Measurements from ENCODE around the gene RAB44.

DNA sequence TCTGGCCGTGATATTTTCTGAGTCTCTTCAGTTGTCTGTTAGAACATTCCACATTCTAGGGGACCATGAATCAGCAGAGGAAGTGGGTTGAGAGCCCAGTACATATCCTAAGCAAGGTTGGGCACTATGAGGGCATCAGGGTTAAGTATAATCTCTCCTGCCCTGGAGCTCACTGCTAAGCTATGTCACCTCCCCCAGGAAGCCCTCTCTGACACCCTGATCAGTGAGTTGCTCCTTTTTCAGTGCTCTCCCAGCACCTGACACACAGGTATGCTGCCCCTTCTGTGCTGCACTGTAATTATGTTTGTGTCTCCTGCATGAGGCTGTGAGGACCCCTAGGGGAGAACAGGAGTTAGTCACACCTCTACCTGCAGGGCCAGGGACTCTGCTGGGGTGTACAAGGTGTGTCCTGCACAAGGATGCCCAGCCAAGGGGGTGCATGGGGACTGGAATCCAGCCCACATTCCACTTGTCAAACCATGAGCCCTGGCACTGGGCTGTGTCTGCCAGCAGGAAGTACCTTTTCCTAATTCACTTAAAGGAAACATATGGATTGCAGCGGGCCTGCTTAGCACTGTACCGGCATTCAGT is 3.9 kb downstream of the RAB44 start:
- TF ChIP-seq, protein P1, sequence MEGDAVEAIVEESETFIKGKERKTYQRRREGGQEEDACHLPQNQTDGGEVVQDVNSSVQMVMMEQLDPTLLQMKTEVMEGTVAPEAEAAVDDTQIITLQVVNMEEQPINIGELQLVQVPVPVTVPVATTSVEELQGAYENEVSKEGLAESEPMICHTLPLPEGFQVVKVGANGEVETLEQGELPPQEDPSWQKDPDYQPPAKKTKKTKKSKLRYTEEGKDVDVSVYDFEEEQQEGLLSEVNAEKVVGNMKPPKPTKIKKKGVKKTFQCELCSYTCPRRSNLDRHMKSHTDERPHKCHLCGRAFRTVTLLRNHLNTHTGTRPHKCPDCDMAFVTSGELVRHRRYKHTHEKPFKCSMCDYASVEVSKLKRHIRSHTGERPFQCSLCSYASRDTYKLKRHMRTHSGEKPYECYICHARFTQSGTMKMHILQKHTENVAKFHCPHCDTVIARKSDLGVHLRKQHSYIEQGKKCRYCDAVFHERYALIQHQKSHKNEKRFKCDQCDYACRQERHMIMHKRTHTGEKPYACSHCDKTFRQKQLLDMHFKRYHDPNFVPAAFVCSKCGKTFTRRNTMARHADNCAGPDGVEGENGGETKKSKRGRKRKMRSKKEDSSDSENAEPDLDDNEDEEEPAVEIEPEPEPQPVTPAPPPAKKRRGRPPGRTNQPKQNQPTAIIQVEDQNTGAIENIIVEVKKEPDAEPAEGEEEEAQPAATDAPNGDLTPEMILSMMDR (IDR thresholded peaks at IDR 0.05): no peak
- no peak for TF ChIP-seq POLR2A (IDR thresholded peaks at IDR 0.05)

All from testis (tissue), 2 donors.